Fibroblast of the aortic adventitia (primary cell): ENCODE results near the gene KANK4. TPM values are rescaled to one million over a fixed set of nuclear protein-coding genes. Genes with fewer than 3 reads are reported as not detected.

ENCODE experiments used
- DNase-seq: peaks from one replicate; pipeline ENCODE4 v3.0.0-alpha.2; 2010; ENCODE audit warnings: low read depth
- H3K4me3 ChIP-seq: 2 replicates; pipeline ENCODE4 v1.5.1; 2011; ENCODE audit warnings: low read depth, mild to moderate bottlenecking, control low read depth, low read length, moderate library complexity
- CTCF ChIP-seq: IDR thresholded peaks from 2 replicates; pipeline ENCODE4 v1.5.1; 2011; ENCODE audit warnings: mild to moderate bottlenecking, low read length, control low read depth, inconsistent platforms; ENCODE audit not compliant: insufficient read depth
- total RNA-seq: library from RNA; depleted of rRNA; stranded (reverse); fragments of >200 nt; gene quantifications from 2 replicates; pipeline ENCODE4 v1.2.3, GENCODE V29; 2012; ENCODE audit warnings: low replicate concordance

The KANK4 gene
- total RNA-seq, 1 donor, result 0.09 TPM

DNA sequence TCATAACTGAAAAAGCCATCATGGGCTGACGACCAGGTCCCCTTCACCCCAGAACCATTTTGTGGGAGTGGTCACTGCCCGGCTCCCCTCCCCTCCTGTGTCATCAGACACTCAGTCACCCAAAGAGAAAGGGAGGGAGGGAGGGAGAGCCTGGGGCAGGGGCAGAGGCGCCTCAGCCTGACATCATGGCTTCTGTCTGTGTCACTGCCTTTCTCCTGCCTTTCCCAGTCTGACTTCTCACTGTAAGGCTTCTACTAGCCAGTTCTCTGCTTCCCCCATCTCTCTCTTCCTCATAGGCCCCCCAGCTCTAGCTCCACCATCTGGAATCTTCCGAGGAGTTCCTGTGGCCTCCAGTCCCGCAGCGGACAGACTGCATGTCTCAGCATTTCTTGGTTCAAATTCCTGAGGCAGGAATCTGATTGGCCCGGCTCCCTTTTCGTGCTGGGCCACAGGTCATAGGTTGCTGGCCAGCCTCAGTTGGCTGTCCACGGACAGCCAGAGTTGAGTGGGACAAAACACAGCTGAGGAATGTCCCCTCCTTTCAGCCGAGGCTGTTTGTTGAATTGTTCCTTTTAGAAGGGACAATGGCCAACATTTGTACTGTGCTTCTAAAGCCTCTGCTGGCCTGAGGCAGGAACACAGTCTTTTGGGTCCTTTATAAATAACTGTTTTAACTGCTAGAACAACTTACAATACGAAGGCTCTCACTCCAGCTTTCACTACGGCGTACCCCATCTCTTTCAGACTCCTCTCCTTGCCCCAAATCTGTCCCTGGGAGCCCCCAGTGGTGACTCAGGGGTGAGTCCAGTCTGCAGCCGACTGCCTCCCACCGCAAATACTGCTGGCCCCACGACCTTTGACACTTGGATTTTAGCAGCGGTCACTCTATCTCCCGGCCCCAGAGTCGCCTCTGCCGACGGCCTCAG, 18.7 kb upstream of the KANK4 start:
- no peak for TF ChIP-seq CTCF
- no peak overlapping the region for H3K4me3 ChIP-seq
- peak; percentile 8 for DNase-seq

- TF ChIP-seq CTCF, result no peak
- H3K4me3 ChIP-seq, result no peak overlapping the region
- DNase-seq, result peak; percentile 6
These were observed 17.9 kb upstream of the KANK4 start for GRCh38 chr1:62336995-62337705.

DNA sequence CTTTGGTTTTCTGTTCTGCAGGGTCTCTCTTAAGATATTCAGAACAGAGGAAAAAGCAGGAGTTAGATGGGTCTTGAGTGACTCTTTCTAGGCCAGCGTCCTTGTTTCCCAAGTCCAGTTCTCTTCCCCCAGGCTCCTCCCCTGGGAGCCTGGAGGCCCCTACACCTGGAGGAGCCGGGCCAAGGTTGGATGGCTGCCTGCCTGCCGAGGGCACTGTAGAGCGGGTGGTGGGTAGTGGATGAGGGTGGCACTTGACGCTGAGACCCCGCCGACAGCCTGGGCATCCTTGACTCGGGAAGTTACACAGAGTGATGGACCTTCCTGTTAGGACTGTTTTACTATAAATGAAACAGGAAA, 17.4 kb upstream of the KANK4 start:
- no peak for DNase-seq
- TF ChIP-seq CTCF, result no peak
- no peak overlapping the region for H3K4me3 ChIP-seq

DNA sequence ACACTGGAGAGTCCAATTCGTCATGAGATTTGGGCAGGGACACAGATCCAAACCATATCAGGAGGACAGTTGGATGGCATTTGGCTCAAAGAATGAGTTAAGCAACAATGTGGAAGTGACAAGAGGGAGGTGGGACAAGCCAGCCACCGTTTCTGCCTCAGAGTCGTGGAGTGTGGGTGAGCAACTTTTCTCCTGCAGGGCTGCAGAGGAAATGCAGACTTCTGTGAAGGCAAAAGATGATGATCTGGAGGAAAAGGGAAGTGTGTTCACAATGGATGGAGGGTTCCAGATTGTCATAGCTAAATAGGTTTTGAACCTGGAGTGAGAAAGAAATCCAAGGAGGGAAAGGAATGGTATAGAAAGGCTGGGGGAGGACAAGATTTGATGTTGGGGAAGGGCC, 16.4 kb upstream of the KANK4 start:
- no peak for DNase-seq

GRCh38 chr1:62334434-62334985, 15.3 kb upstream of the KANK4 start:
- peak; percentile 17 for TF ChIP-seq CTCF
- DNase-seq, result no peak
- H3K4me3 ChIP-seq, result no peak overlapping the region

More for the DNA sequence above, 16.4 kb upstream of the KANK4 start:
- no peak overlapping the region for H3K4me3 ChIP-seq
- peak; percentile 2 for TF ChIP-seq CTCF

GRCh38 chr1:62333441-62333840, 14.2 kb upstream of the KANK4 start:
- no peak for DNase-seq
- no peak for TF ChIP-seq CTCF

More at GRCh38 chr1:62333441-62333840, 14.2 kb upstream of the KANK4 start:
- no peak overlapping the region for H3K4me3 ChIP-seq
